Stimulated activated naive CD8-positive, alpha-beta T cell treated with anti-CD3 and anti-CD28 coated beads, Interleukin-15, Interleukin-2, amounts not matched to agents 100 ng/mL and 50 ng/mL, for 24 hours (primary cell): ENCODE measurements around the gene C11orf24.
A peak's percentile ranks its signal among the peaks of the same experiment; 100 is the strongest.
"Not testable (repeated sequence)": the region's sequence is repeated elsewhere in the genome, so short reads cannot be mapped to it uniquely, and the experiment has no call there.

Experiments used
- H3K27ac Mint-ChIP-seq: one replicate; pipeline ENCODE4 v1.8.0; 2021; ENCODE audit warnings: mild to moderate bottlenecking, mixed read lengths
- H3K27me3 Mint-ChIP-seq: one replicate; pipeline ENCODE4 v1.8.0; 2021; ENCODE audit warnings: mixed read lengths
- H3K36me3 Mint-ChIP-seq: one replicate; pipeline ENCODE4 v1.8.0; 2021; ENCODE audit warnings: low read depth, mixed read lengths
- H3K4me1 Mint-ChIP-seq: one replicate; pipeline ENCODE4 v1.8.0; 2021; ENCODE audit warnings: low read depth, mixed read lengths
- H3K4me3 Mint-ChIP-seq: one replicate; pipeline ENCODE4 v1.8.0; 2021; ENCODE audit warnings: mild to moderate bottlenecking, mixed read lengths
- H3K9me3 Mint-ChIP-seq: one replicate; pipeline ENCODE4 v1.8.0; 2021; ENCODE audit warnings: mixed read lengths

The C11orf24 gene

DNA sequence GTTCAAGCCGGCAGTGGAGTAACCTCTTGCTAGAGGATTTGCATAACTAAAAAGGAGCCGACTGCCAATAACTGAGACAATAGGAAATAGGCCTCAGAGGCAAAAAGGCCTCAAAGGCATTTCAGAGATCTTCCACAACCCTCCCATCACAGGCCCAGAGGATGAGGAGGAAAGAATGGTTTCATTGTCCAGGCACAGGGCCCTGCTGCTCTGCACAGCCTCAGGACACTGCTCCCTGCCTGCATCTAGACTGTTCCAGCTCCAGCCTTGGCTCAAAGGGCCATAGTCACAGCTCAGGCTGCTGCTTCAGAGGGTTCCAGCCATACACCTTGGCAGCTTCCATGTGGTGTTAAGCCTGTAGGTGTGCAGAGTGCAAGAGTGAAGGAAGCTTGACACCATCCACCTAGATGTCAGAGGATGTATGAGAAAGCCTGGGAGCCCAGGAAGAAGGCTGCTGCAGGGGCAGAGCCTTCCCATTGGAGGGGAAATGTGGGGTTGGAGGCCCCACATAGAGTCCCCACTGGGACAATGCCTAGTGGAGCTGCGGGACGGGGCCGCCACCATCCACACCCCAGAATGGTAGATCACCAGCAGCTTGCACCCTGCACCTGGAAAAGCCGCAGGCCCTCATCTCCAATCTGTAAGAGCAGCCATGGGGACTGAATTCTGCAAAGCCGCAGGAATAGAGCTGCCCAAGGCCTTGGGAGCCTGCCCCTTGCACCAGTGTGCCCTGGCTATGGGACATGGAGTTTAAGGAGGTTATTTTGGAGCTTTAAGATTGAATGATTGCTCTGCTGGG lies 32.4 kb upstream of the C11orf24 start:
- no peak overlapping the region for H3K27ac Mint-ChIP-seq
- H3K36me3 Mint-ChIP-seq, result no peaks in the 10 kb centered on the region
- H3K9me3 Mint-ChIP-seq, result no peaks in the 10 kb centered on the region
- no peaks in the 10 kb centered on the region for H3K4me1 Mint-ChIP-seq
- no peak overlapping the region for H3K4me3 Mint-ChIP-seq
- H3K27me3 Mint-ChIP-seq, result no peaks in the 10 kb centered on the region

DNA sequence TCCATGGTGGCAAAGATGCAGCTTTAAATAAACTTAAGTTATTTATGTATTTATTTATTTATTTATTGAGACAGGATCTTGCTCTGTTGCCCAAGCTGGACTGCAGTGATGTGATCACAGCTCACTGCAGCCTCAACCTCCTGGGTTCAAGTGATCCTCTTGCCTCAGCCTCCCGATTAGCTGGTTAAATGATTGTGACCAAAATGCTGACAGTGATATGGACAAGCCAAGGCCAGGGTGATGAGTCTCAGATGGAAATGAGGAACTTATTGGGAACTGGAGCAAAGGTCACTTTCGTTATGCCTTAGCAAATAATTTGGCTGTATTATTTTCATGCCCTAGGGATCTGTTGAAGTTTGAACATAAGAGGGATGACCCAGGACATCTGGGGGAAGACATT lies 31.3 kb upstream of the C11orf24 start:
- H3K27ac Mint-ChIP-seq, result no peak overlapping the region
- no peaks in the 10 kb centered on the region for H3K27me3 Mint-ChIP-seq
- no peaks in the 10 kb centered on the region for H3K36me3 Mint-ChIP-seq
- no peaks in the 10 kb centered on the region for H3K9me3 Mint-ChIP-seq
- H3K4me3 Mint-ChIP-seq, result no peak overlapping the region
- no peaks in the 10 kb centered on the region for H3K4me1 Mint-ChIP-seq

DNA sequence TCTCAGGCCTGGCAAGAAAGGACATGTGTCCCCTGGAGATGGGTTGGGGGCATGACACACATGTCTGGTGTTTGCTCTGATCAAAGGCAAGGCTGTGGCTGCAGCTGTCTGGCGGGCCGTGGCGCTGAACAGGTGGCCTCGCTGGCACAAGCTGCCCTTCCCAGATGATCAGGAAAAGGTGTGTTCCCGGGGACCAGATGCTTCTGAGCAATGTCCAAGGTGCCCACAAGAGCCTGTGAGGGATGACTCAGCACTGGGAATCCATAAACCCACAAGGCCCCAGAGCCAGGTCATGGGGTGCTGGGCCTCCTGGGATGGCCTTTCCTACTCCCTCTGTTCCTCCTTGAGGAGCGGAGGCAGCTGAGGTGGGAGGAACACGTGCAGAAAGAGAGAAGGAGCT lies 30.9 kb upstream of the C11orf24 start:
- no peaks in the 10 kb centered on the region for H3K36me3 Mint-ChIP-seq
- H3K27me3 Mint-ChIP-seq, result no peaks in the 10 kb centered on the region
- H3K4me1 Mint-ChIP-seq, result no peaks in the 10 kb centered on the region
- no peak overlapping the region for H3K4me3 Mint-ChIP-seq
- H3K27ac Mint-ChIP-seq, result no peak overlapping the region
- no peaks in the 10 kb centered on the region for H3K9me3 Mint-ChIP-seq

DNA sequence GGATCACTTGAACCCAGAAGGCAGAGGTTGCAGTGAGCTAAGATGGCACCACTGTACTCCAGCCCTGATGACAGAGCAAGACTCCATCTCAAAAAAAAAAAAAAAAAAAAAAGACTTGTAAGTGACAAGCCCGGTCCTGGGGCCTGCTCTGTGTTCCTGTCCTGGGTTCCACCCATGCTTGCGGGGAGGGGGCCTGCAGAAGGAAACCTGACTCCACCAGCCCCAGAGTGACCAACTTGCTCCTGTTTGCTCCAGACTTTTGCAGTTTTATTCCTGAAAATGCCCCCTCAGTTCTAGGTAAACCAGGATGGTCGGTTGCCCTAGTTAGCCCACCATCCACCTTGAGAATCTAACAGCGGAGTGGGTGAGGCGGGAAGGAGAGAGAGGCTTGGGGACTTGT lies 30.5 kb upstream of the C11orf24 start:
- H3K36me3 Mint-ChIP-seq, result no peaks in the 10 kb centered on the region
- no peak overlapping the region for H3K4me3 Mint-ChIP-seq
- H3K9me3 Mint-ChIP-seq, result no peaks in the 10 kb centered on the region
- H3K27me3 Mint-ChIP-seq, result no peaks in the 10 kb centered on the region
- no peaks in the 10 kb centered on the region for H3K4me1 Mint-ChIP-seq
- H3K27ac Mint-ChIP-seq, result no peak overlapping the region

DNA sequence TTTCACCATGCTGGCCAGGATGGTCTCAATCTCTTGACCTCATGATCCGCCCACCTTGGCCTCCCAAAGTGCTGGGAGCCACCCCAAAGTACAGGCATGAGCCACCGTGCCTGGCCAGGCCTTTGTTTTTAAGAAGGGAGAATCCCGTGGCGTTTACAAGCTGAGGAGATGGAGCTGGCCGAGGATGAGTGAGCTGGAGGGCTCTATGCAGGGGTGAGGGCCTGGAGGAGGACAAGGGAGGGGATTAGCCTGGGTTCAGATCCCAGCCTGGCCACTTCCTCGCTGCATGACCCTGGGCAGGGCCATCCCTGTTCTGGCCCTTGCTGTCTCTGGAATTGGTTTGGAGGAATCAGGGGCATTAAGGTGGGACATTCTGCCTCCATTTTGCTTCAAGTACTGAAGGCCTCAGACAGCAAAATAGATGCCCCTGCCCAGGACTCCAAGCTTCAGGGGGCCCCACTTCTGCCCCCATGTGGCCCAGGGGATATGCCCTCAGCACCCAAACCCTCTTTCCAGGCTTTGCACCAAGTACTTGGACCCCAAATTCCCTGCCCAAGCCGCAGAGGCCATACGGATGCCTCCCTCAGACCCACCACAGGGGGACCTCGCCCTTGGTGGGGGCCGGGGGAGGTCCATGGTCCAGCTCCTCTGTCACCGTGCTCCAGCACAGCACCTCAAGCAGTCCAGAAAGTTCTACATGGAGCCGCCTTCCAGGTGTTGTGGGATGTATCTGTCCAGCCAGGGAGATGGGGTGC lies 28.5 kb upstream of the C11orf24 start:
- Mint-ChIP-seq H3K36me3 (no peaks in the 10 kb centered on the region), H3K4me1 (no peaks in the 10 kb centered on the region), H3K27me3 (no peaks in the 10 kb centered on the region), H3K4me3 (no peak overlapping the region), H3K27ac (no peak overlapping the region), H3K9me3 (no peaks in the 10 kb centered on the region)

DNA sequence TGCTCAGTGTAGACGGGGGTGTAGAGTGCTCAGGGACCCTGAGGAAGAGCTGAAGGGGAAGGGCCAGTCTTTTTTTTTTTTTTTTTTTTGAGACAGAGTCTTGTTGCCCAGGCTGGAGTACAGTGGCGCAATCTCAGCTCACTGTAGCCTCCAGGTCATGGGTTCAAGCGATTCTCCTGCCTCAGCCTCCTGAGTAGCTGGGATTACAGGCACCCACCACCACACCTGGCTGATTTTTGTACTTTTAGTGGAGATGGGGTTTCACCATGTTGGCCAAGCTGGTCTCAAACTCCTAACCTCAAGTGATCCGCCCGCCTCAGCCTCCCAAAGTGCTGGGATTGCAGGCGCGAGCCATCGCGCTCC lies 27.7 kb upstream of the C11orf24 start:
- H3K27me3 Mint-ChIP-seq, H3K27ac Mint-ChIP-seq, H3K4me1 Mint-ChIP-seq, H3K36me3 Mint-ChIP-seq, H3K9me3 Mint-ChIP-seq, H3K4me3 Mint-ChIP-seq: not testable (repeated sequence)

DNA sequence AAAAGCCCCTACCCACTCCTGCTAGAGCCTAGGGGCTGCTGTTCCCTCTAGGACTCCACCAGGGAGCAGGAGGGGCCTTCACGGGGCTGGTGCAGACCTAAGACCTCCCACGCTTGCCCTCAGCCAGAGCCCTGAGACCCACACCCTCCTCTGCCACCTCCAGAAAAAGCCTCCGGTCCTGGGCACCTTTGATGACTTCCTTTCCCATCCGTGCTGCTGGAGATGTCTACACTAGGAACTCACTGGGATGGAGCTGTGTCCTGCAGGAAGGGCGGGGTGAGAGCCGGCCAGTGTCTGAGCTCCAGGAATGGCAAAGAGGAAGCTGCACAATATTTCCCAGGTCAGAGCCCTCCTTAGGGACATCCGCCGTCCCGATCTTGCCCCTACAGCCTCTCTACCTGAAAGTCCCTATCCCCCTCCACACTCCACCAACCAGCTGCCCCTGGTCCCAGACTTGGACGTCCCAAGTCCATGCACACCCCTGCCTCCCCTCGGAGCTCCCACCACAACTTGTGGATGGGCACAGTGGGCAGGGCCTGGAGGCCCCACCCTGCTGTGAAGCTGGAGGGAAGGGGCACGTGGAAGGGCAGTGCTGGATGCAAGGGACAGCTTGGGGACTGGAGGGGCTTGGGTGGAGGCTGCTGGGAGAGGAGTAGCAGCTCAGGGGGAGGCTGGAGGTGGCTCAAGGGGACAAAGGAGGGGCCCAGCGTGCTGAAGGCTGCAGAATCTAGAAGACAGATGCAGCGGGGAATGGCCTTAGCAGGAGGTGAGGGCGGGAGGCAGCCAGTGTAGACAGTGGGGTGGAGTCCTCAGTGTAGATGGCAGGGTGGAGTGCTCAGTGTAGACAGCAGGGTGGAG lies 27.1 kb upstream of the C11orf24 start:
- Mint-ChIP-seq H3K9me3 (no peaks in the 10 kb centered on the region), H3K27ac (no peak overlapping the region), H3K4me3 (no peak overlapping the region), H3K27me3 (no peaks in the 10 kb centered on the region), H3K36me3 (no peaks in the 10 kb centered on the region), H3K4me1 (no peaks in the 10 kb centered on the region)

DNA sequence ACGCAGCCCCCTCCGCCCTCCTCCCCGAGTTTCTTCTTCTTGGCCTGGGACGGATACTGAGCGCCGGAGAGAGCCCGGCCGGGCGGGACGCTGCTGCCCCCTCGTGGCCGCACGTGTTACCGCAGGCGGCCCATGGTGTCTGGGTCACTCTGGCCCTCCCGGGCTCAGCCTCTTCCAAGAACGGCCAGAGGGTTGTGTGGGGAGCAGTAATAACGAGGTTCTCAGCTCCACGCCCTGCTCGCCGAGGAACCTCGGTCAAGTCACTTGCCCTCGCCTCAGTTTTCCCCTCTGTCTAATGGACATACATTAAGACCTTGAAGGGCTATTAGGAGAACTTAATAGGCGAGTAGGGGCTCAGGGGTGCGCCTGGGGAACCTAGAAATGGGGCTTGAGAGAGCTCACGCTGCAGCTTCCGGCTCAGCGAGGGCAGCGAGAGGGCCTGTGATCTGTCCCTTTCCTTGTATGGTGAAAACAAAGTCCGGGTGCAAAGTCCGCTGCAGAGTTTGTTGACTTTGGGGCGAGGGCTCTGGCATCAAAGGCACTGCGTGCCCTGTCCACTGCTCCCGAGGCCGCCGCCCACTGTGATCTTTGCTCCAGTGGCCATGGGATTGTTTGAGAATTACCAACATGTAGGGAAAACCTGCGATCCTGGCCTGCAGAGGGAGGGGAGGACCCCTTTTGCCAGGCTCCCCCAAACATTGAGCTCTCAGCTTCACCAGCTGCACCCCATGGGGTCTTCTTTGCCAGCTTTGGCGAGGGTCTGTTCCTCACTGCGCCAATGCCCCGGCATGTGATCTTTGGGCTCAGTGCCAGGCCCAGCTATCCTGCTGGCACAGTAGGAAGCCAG lies 26.3 kb upstream of the C11orf24 start:
- Mint-ChIP-seq H3K27me3 (no peaks in the 10 kb centered on the region), H3K27ac (no peak overlapping the region), H3K4me1 (no peaks in the 10 kb centered on the region), H3K4me3 (no peak overlapping the region), H3K9me3 (no peaks in the 10 kb centered on the region), H3K36me3 (no peaks in the 10 kb centered on the region)

DNA sequence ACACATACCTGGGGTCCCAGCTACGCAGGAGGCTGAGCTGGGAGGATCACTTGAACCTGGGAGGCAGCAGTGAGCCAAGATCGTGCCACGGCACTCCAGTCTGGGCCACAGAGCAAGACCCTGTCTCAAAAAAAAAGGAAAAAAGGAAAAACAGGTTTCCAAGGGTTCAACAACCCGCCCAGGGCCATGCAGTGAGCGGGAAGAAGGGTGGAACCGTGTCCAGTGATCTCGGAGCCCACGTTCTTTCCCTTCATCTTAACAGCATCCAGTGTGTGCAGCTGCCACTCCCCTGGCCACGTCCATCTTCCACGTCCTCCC lies 25.7 kb upstream of the C11orf24 start:
- H3K27me3 Mint-ChIP-seq, result no peaks in the 10 kb centered on the region
- H3K36me3 Mint-ChIP-seq, result no peaks in the 10 kb centered on the region
- H3K4me1 Mint-ChIP-seq, result no peaks in the 10 kb centered on the region
- H3K4me3 Mint-ChIP-seq, result no peak overlapping the region
- H3K27ac Mint-ChIP-seq, result no peak overlapping the region
- no peaks in the 10 kb centered on the region for H3K9me3 Mint-ChIP-seq

DNA sequence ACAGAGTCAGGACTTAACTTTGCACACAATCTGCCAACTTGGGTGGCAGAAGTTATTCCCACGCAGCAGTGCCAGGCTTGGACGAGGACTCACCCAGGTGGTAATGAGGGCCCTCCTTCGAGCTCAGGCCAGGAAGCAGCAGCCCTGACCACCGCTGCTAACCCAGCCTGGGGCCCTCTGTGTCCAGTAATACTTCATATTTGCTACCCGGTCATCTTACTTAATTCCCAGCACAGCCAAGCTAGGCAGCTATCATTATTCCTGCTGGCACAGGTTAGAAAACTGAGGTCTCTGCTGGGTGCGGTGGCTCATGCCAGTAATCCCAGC lies 25.2 kb upstream of the C11orf24 start:
- Mint-ChIP-seq H3K27me3 (no peaks in the 10 kb centered on the region), H3K4me1 (no peaks in the 10 kb centered on the region), H3K9me3 (no peaks in the 10 kb centered on the region), H3K36me3 (no peaks in the 10 kb centered on the region), H3K27ac (no peak overlapping the region), H3K4me3 (no peak overlapping the region)

DNA sequence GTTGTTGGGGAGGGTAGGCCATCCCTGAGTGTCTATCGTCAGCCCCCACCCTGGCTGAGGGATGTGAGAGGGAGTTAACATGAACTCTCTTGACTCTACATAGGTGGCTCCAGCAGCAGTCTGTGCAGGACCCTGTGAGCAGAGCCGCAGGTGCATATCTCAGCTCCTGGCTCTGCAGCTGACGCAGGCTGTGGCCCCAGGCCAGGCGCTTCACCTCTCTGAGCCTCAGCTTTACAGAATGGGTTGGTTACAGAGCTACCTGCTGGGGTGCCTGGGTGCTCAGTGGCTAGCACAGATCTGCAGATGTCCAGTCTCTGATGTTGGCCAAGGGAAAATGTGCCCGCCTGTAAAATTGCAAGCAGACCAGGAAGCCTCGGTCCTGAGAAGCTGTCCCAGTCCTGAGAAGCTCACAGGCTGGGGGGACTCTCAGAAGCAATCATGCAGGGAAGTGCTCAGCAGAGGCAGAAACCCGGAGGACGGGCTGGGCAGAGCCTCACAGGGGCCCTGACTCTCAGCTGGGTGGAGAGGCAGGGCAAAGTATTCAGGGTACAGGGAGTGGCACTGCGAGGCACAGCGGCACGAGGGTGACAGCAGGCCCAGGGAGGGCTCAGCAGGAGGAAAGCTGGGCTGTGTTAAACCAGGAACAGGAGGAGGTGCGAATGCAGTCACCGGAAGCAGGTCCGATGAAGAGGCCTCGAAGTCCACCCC lies 24.7 kb upstream of the C11orf24 start:
- Mint-ChIP-seq H3K27me3 (no peaks in the 10 kb centered on the region), H3K4me1 (no peaks in the 10 kb centered on the region), H3K9me3 (no peaks in the 10 kb centered on the region), H3K4me3 (no peak overlapping the region), H3K36me3 (no peaks in the 10 kb centered on the region), H3K27ac (no peak overlapping the region)

DNA sequence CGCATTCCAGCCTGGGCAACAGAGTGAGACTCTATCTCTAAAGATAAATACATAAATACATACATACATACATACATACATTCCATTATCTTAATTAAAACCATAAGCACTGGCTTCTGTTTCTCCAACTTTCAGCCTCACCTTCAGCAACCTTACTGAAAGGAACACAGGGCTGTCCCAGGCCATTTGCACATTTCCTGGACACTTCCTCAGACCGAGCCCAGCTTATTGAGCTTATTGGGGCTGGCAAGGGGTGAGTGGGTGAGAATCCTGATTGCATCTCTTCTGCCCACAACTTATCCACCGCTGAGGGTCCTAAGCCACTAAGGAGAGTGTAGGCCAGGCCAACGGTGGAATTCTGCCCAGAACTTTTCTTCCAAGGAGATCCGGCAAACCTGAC lies 24.2 kb upstream of the C11orf24 start:
- H3K27me3 Mint-ChIP-seq, result no peaks in the 10 kb centered on the region

DNA sequence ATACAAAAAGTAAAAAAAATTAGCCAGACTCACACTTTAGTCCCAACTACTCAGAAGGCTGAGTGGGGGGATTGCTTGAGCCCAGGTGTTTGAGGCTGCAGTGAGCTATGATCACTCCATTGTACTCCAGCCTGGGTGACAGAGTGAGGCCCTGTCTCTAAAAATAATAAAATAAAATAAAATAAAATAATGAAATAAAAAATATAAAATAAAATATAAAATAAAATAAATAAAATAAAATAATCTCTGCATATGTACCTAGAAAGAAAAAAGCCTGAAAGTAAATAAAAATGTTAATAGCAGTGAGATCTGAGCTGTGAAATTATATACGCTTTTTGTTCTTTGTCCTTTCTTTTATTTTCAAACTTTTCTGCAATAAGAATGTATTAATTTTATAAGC lies 23.5 kb upstream of the C11orf24 start:
- H3K27ac Mint-ChIP-seq, result no peak overlapping the region

More for the DNA sequence above, 24.2 kb upstream of the C11orf24 start:
- Mint-ChIP-seq H3K4me1 (no peaks in the 10 kb centered on the region), H3K36me3 (no peaks in the 10 kb centered on the region), H3K4me3 (no peak overlapping the region), H3K27ac (no peak overlapping the region), H3K9me3 (no peaks in the 10 kb centered on the region)

DNA sequence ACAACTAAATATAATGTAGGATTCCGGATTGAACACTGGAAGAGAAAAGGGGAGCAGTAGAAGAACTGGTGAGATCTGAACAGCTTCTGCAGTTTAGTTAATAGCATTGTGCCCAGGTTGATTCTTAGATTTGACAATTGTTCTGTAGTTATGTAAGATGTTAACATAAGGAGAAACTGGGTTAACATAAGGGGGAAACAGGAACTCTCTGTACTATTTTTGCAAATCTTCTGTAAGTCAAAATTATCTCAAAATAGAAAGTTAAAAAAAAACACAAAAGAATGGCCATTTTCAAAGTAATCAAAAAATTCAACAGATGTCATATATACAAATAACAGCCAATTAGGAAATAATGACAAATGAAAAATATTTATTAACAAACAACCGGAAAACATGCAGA lies 21.9 kb upstream of the C11orf24 start:
- H3K27ac Mint-ChIP-seq, result peak overlapping the region; percentile 5
- no peaks in the 10 kb centered on the region for H3K36me3 Mint-ChIP-seq
- no peak overlapping the region for H3K4me3 Mint-ChIP-seq
- H3K27me3 Mint-ChIP-seq, result no peaks in the 10 kb centered on the region
- H3K9me3 Mint-ChIP-seq, result peaks cover 4% of the 10 kb centered on the region
- no peaks in the 10 kb centered on the region for H3K4me1 Mint-ChIP-seq

More for the DNA sequence above, 23.5 kb upstream of the C11orf24 start:
- no peaks in the 10 kb centered on the region for H3K4me1 Mint-ChIP-seq
- H3K9me3 Mint-ChIP-seq, result no peaks in the 10 kb centered on the region
- no peaks in the 10 kb centered on the region for H3K36me3 Mint-ChIP-seq
- H3K4me3 Mint-ChIP-seq, result no peak overlapping the region
- no peaks in the 10 kb centered on the region for H3K27me3 Mint-ChIP-seq
